Subcutaneous adipose tissue (tissue), 4 donors: ENCODE data around the gene GCK. TPM values are rescaled to one million over a fixed set of nuclear protein-coding genes. Genes with fewer than 3 reads are reported as not detected.

Source experiments
- total RNA-seq, 4 donors: library from RNA; depleted of rRNA; stranded (reverse); fragments of >200 nt; gene quantifications; one replicate each; pipeline ENCODE4 v1.1.0, GENCODE V29; 2016
- TF ChIP-seq, protein P1 (sequence below): fragments of 450-650 bp; IDR thresholded peaks from one replicate; pipeline ENCODE4 v1.5.1; 2016; ENCODE audit warnings: low read depth, mild to moderate bottlenecking, control low read depth, antibody characterized with exemption, moderate library complexity

GCK gene
- total RNA-seq, 4 donors from 2014 or later = 0.22 to 8.1 (median 0.85) TPM; not detected in 1

DNA sequence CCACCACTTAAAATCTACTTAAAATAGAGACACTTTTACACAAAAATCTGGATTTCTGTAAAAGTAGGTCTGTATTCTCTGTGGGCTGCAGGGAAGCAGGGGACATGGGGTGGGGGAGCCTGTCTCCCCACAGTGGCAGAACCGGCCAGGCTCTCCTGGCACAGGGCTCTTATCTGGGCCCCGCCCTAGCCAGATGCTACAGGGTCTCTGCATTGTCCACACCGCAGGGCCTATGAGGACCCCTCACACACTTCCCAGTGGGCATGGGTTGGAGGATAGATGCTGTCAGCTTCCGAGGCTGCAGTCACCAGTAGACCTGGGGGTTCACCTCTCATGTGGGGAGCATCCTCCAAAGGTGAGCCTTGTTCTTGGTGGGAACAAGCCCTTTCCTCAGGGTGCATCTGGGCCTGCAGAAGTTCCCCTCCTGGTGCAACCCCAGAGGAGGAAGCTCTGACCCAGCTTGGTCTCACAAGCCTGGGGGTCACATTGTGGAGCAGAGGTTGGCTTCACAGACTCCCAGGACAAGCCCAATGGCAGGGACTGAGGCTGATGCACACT, 32.7 kb downstream of the GCK start:
- TF ChIP-seq, protein P1, sequence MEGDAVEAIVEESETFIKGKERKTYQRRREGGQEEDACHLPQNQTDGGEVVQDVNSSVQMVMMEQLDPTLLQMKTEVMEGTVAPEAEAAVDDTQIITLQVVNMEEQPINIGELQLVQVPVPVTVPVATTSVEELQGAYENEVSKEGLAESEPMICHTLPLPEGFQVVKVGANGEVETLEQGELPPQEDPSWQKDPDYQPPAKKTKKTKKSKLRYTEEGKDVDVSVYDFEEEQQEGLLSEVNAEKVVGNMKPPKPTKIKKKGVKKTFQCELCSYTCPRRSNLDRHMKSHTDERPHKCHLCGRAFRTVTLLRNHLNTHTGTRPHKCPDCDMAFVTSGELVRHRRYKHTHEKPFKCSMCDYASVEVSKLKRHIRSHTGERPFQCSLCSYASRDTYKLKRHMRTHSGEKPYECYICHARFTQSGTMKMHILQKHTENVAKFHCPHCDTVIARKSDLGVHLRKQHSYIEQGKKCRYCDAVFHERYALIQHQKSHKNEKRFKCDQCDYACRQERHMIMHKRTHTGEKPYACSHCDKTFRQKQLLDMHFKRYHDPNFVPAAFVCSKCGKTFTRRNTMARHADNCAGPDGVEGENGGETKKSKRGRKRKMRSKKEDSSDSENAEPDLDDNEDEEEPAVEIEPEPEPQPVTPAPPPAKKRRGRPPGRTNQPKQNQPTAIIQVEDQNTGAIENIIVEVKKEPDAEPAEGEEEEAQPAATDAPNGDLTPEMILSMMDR = no peak

DNA sequence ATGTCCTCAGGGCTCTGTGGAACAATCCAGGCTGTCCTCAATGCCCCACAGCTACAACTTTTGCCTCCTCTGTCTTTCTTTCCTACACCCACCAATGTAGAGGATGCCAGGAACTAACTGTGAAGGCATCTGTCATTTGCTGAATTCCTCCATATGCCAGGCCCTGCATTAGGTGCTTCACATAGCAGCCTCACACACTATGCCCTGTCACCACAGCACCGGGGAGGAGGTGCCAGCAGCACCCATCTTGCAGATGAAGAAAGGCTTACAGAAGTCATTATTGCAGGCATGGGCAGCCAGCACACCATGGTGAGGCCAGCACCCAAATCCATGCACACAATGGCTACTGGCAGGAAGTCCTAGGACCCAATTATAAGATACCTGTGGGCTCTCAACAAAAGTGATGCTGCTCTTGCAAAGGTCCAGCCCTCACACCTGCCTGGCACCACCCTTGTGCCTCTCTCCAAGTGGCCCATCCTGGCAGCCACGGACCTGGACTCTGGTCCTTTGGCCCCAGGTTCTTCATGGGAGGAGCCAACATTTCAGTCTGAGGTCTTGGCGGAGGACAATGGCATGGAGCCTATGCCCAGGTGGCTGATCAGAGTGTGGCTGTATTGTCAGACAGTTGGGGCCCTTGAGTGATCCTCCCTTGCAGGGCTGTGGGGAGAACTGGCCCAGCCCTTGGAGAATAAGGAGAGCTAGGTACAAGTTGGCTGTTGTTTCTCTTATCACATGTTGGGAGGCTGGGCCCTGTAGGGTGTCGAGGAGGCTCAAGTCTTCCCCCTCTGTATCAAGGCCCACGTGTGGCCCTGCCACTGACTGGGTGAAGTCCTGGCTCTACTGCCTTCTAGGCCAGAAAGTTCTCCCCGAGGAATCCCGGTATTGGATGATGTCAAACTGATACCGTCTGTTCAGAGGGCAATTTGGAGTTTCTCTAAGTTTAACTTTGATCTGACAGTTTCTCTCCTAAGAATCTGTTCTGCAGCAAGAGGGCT, 33.8 kb downstream of the GCK start:
- TF ChIP-seq, protein P1 = no peak

DNA sequence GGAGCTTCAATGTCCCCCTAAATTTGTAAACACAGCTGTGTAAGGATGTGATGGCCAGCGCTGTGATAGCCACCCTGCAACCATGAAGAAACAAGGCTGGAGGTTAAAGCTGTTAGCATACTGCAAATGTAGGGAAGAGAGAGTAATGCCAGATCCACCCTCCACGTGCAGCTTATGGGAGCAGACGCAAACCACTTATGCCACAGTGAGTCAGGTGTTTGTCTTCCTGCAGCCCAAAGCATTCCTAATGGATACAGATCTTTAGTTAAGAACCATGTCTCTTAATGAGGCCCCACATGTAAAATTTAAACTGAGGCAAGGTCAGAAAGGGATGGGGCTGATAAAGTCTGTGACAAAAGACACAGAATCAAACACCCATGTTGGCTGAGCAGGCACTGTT, 34.5 kb downstream of the GCK start:
- TF ChIP-seq, protein P1 = no peak

DNA sequence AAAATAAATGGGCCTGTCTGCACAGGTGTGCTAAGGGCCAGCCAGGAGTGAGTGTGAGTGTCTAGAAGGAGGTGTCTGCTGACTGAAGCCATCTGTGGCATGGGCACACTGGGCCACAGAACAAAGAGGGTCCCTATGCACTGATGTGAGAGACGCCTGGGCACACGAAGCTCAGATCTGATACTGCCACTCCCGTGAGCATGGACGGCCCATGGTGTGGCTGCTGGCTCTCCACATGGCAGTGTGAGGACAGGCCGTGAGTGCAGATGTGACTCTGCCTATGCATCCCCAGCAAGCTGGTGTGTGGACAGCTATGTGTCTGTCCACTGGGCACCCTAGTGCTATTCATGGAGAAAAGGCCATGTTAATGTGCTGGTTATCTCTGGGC, 35.3 kb downstream of the GCK start:
- TF ChIP-seq, protein P1 = no peak

DNA sequence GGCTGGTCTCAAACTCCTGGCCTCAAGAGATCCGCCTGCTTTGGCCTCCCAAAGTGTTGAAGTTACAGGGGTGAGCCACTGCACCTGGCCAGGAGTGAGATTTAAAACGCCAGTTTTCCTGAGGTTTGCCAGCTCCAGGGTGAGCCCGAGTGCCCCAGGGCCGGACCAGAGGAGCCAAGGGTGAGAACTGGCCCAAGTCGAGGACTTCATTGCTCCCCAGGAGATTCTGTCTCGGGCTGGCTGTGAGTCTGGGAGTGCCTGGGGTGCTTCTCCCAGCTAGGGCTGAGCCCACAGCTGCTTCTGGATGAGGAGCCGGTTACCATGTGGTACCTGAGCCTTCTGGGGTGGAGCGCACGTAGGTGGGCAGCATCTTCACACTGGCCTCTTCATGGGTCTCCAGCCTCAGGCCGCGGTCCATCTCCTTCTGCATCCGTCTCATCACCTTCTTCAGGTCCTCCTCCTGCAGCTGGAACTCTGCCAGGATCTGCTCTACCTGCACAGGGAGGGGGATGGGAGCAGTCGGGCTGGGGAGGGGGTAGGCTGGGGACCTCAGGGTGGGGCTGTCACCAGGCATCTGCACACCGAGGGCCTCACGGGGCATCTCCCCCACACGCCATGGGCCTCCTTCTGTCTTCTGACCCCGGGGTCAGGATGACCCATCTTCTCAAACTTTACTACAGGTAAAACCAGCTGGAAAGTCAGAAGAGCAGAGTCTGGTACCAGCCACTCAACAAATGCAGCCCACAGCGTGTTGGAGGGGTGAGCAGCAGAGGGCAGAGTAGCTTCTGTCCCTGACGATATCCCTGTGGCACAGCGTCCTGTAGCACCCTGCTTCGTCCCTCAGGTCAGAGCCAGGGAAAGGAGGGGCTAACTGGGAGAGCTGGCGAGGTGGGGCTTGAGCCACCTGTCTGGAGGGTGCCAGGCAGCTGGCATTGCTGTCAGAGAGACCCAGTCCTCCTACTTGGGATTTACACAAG, 36.0 kb downstream of the GCK start:
- TF ChIP-seq, protein P1 = no peak

DNA sequence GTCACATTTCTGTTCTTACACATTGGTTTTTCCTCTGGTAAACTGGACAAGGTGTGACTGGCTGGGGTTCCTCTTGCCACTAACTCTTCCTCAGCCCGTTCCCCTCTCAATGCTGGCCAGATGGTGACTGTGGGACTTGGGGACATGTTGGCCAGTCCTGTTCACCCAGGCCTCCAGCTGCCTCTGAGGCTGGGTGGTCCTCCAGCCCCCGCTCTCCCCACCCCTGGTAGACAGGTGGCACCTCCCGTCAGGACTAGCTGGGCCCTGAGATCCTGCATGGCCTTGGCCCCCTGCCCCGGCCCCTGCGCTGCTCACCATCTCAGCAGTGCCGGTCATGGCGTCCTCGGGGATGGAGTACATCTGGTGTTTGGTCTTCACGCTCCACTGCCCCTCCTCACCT, 37.3 kb downstream of the GCK start:
- TF ChIP-seq, protein P1 = no peak
